H1 (cell line): Measurements from ENCODE around the gene RCAN3. TPM values are rescaled to one million over a fixed set of nuclear protein-coding genes. Genes with fewer than 3 reads are reported as not detected.

Experiments
- CTCF ChIA-PET: fragments of 300-600 bp; sonication (Branson Sonifier 250); formaldehyde crosslinking; loops from one replicate; lab custom pipeline; 2021; ENCODE audit not compliant: partially characterized antibody; lab: Charles Lee
- POLR2A ChIA-PET: fragments of 300-600 bp; sonication (Branson Sonifier 250); formaldehyde crosslinking; loops from one replicate; lab custom pipeline; 2021; ENCODE audit warnings: inconsistent platforms; ENCODE audit not compliant: partially characterized antibody; lab: Charles Lee
- DNase-seq, 2 experiments: peaks; one replicate each; pipeline versions ENCODE4 v3.0.0 to v3.0.0-alpha.2; 2010 to 2022; ENCODE audit warnings: low spot score in 2 of 2, low read depth in 1 of 2, mixed read lengths in 1 of 2
- FAIRE-seq: peaks from 2 replicates; lab custom pipeline; 2011; peaks lifted over from hg19 to GRCh38; lab: Jason Lieb, UNC
- H2AFZ ChIP-seq: 2 replicates; pipeline ENCODE4 v1.8.1; 2012; ENCODE audit warnings: low read length, inconsistent platforms
- H2AK5ac ChIP-seq: 2 replicates; pipeline ENCODE4 v1.6.1; 2013; ENCODE audit warnings: low read depth, low read length
- H2BK120ac ChIP-seq: replicated peaks from 2 replicates; pipeline ENCODE3; 2013; ENCODE audit warnings: low read depth, low read length, inconsistent platforms
- H2BK12ac ChIP-seq: 2 replicates; pipeline ENCODE4 v1.6.1; 2013; ENCODE audit warnings: low read depth, low read length
- H2BK15ac ChIP-seq: 2 replicates; pipeline ENCODE4 v1.6.1; 2013; ENCODE audit warnings: low read length
- H2BK20ac ChIP-seq: 2 replicates; pipeline ENCODE4 v1.6.1; 2013; ENCODE audit warnings: low read length
- H2BK5ac ChIP-seq: 2 replicates; pipeline ENCODE4 v1.6.1; 2013; ENCODE audit warnings: low read depth, low read length
- H3K14ac ChIP-seq: 2 replicates; pipeline ENCODE4 v1.6.1; 2013; ENCODE audit warnings: inconsistent platforms; ENCODE audit not compliant: insufficient read length
- H3K18ac ChIP-seq: 2 replicates; pipeline ENCODE4 v1.6.1; 2013; ENCODE audit warnings: low read length; ENCODE audit errors: extremely low read depth
- H3K23ac ChIP-seq: 2 replicates; pipeline ENCODE4 v1.6.1; 2013; ENCODE audit warnings: inconsistent platforms; ENCODE audit not compliant: insufficient read length
- H3K23me2 ChIP-seq: 2 replicates; pipeline ENCODE4 v1.6.1; 2013; ENCODE audit warnings: low read depth, low read length
- H3K27ac ChIP-seq: 2 replicates; pipeline ENCODE4 v1.6.1; 2011; ENCODE audit warnings: low read depth, low read length, inconsistent platforms
- H3K27me3 ChIP-seq, 4 experiments: replicated peaks in 1 of 4; 1 replicate in 1 of 4; 2 replicates in 3 of 4; pipeline versions ENCODE4 v1.6.1 to v1.8.1; 2011 to 2013; ENCODE audit warnings: low read length in 3 of 4, mild to moderate bottlenecking in 3 of 4, inconsistent platforms in 2 of 4, mixed read lengths in 2 of 4, moderate library complexity in 1 of 4; ENCODE audit not compliant: control insufficient read depth in 3 of 4, insufficient read depth in 3 of 4; ENCODE audit errors: extremely low read depth in 1 of 4
- H3K36me3 ChIP-seq, 4 experiments: 2 replicates each; pipeline versions ENCODE4 v1.6.1 to v1.8.1; 2011 to 2013; ENCODE audit warnings: mild to moderate bottlenecking in 4 of 4, low read length in 3 of 4, moderate library complexity in 2 of 4, control low read depth in 1 of 4, inconsistent platforms in 1 of 4; ENCODE audit not compliant: insufficient read depth in 4 of 4, control insufficient read depth in 2 of 4
- H3K4ac ChIP-seq: replicated peaks from 2 replicates; pipeline ENCODE3; 2013; ENCODE audit warnings: low read length, low read depth, mixed read lengths, inconsistent platforms; ENCODE audit not compliant: insufficient read length
- H3K4me1 ChIP-seq, 4 experiments: replicated peaks in 1 of 4; 1 replicate in 1 of 4; 2 replicates in 3 of 4; pipeline versions ENCODE4 v1.6.1 to v1.8.1; 2011 to 2013; ENCODE audit warnings: low read length in 3 of 4, inconsistent platforms in 2 of 4, mixed read lengths in 1 of 4; ENCODE audit not compliant: insufficient read depth in 4 of 4, control insufficient read depth in 3 of 4
- H3K4me2 ChIP-seq, 2 experiments: 2 replicates each; pipeline versions ENCODE4 v1.6.1 to v1.8.1; 2011 to 2013; ENCODE audit warnings: low read depth in 2 of 2, low read length in 2 of 2, control low read depth in 1 of 2, inconsistent platforms in 1 of 2, mild to moderate bottlenecking in 1 of 2; ENCODE audit not compliant: insufficient read depth in 1 of 2
- H3K4me3 ChIP-seq, 4 experiments: fragments of 200-600, 300-600 bp in 1 of 4; sonication (generic), shearing (Covaris generic), sonication (Bioruptor Twin) in 1 of 4; 2 replicates each; pipeline versions ENCODE4 v1.5.1 to v1.8.1; 2011 to 2016; ENCODE audit warnings: low read length in 4 of 4, low read depth in 3 of 4, control low read depth in 2 of 4, inconsistent platforms in 2 of 4, mild to moderate bottlenecking in 2 of 4, mixed read lengths in 1 of 4, moderate library complexity in 1 of 4; ENCODE audit not compliant: insufficient read depth in 2 of 4; ENCODE audit errors: extremely low read depth in 1 of 4
- H3K56ac ChIP-seq: replicated peaks from 2 replicates; pipeline ENCODE3; 2013; ENCODE audit warnings: low read depth, mild to moderate bottlenecking, mixed read lengths, low read length, inconsistent platforms; ENCODE audit not compliant: insufficient read length
- H3K79me1 ChIP-seq: 2 replicates; pipeline ENCODE4 v1.6.1; 2013; ENCODE audit warnings: low read depth, low read length, control low read depth
- H3K79me2 ChIP-seq, 2 experiments: 2 replicates each; pipeline versions ENCODE4 v1.6.1 to v1.8.1; 2012 to 2013; ENCODE audit warnings: low read length in 2 of 2, mild to moderate bottlenecking in 2 of 2, inconsistent platforms in 1 of 2; ENCODE audit not compliant: insufficient read depth in 2 of 2, control insufficient read depth in 1 of 2
- H3K9ac ChIP-seq, 4 experiments: replicated peaks in 1 of 4; 1 replicate in 1 of 4; 2 replicates in 3 of 4; pipeline versions ENCODE4 v1.6.1 to v1.8.1; 2011 to 2013; ENCODE audit warnings: low read depth in 3 of 4, low read length in 3 of 4, control low read depth in 2 of 4, mild to moderate bottlenecking in 2 of 4, moderate library complexity in 2 of 4, inconsistent platforms in 1 of 4; ENCODE audit errors: extremely low read depth in 1 of 4
- H3K9me3 ChIP-seq, 2 experiments: 2 replicates each; pipeline versions ENCODE4 v1.6.1 to v1.8.1; 2012 to 2013; ENCODE audit warnings: mild to moderate bottlenecking in 2 of 2, moderate library complexity in 2 of 2, control low read depth in 1 of 2, inconsistent platforms in 1 of 2, low read depth in 1 of 2, low read length in 1 of 2, mixed read lengths in 1 of 2; ENCODE audit not compliant: insufficient read depth in 2 of 2
- H4K20me1 ChIP-seq, 2 experiments: replicated peaks in 1 of 2; 2 replicates each; pipeline versions ENCODE3 to v1.8.1; 2011 to 2013; ENCODE audit warnings: inconsistent platforms in 2 of 2, low read length in 2 of 2, mild to moderate bottlenecking in 1 of 2; ENCODE audit not compliant: insufficient read depth in 2 of 2, control insufficient read depth in 1 of 2
- H4K5ac ChIP-seq: 2 replicates; pipeline ENCODE4 v1.6.1; 2013; ENCODE audit warnings: low read length, low read depth, mixed read lengths, inconsistent platforms; ENCODE audit not compliant: insufficient read length
- H4K8ac ChIP-seq: 2 replicates; pipeline ENCODE4 v1.8.0; 2013; ENCODE audit warnings: mild to moderate bottlenecking, moderate library complexity, low read length, inconsistent platforms; ENCODE audit not compliant: insufficient read depth; ENCODE audit errors: extremely low read depth
- H4K91ac ChIP-seq: replicated peaks from 2 replicates; pipeline ENCODE3; 2013; ENCODE audit warnings: low read length, mixed read lengths, inconsistent platforms; ENCODE audit not compliant: insufficient read length
- GTF2F1 ChIP-seq: IDR thresholded peaks from 2 replicates; pipeline ENCODE4 v1.6.1; 2012; ENCODE audit warnings: low read depth, low read length, improper control_type of control experiment, borderline replicate concordance
- RXRA ChIP-seq: IDR thresholded peaks from 2 replicates; pipeline ENCODE4 v1.6.1; 2011; ENCODE audit warnings: low read depth, mild to moderate bottlenecking, low read length, moderate library complexity; ENCODE audit not compliant: insufficient read depth
- whole genome bisulfite sequencing, 2 experiments: shearing (Covaris generic) in 1 of 2; methylation state at CpG; one replicate each; pipeline versions ENCODE4 v1.1.6 to v1.1.7; 2013 to 2015; ENCODE audit warnings: low lambda C conversion rate in 2 of 2, mixed read lengths in 2 of 2, inconsistent platforms in 1 of 2, low coverage in 1 of 2, missing lambda C conversion rate in 1 of 2; ENCODE audit not compliant: insufficient replicate concordance in 2 of 2, insufficient coverage in 1 of 2, insufficient read length in 1 of 2; ENCODE audit errors: extremely low coverage in 1 of 2, missing lambda C conversion rate in 1 of 2; 5-methylcytosine and 5-hydroxymethylcytosine counted together
- polyA plus RNA-seq, 7 experiments: library from polyadenylated mRNA; depleted of rRNA in 3 of 7; stranded (reverse) in 5 of 7; unstranded in 2 of 7; fragments of >200 nt in 5 of 7; fragments of 200-250 nt in 2 of 7; gene quantifications; 1 replicate in 5 of 7; 2 replicates in 1 of 7; 4 replicates in 1 of 7; pipeline versions ENCODE4 v1.2.1 to v1.2.3, GENCODE V29; 2011 to 2013; ENCODE audit warnings: missing spikeins in 2 of 7, mixed read lengths in 2 of 7
- total RNA-seq: library from RNA; stranded (reverse); fragmentation: NEBNext Ultra II Directional; extraction: Animal tissue kit (Norgen Biotek cat#: 25700); gene quantifications from 2 replicates; pipeline ENCODE4 v1.2.1, GENCODE V29; 2021

RCAN3 gene
- total and polyA plus RNA-seq, 2 of the 8 experiments (the other 6 are each of a cell fraction or from before 2014, with no cell fraction given): 5.6 to 16.6 TPM

DNA sequence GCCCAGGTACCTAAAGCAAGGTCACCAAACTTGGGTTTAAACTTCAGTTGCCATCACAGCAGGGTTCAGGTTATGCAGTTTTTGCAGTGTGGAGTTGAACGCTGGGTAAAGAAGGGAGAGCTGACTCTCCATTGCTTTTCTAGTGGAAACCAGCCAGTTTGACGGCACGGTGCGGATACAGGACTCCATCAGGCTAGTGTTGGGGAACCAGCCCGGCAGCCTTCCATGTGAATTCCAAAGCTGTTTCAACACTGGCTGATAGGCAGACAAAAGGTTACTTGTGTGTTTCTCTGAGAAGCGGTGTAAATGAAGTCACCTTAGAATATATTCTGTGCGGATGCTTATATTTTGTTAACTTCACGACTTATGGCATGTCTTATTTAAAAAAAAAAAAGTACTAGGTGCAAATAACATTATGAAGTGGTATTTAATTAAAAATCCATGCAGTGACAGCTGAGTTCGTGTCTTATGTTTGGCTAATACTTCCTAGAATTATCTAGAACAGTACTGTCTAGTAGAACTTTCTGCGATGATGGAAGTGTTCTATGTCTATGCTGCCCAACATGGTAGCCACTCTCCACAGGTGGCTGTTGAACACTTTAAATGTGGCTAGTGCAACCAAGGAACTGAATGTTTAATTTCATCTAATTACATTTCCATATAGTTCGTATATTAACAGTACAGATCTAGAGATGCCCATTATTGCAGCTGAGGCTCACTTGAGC is 29.9 kb upstream of the RCAN3 start:
- Histone ChIP-seq H3K9ac (no peak overlapping the region), H3K14ac (no peak overlapping the region), H3K79me1 (no peaks in the 10 kb centered on the region), H3K36me3 (no peaks in the 10 kb centered on the region), H2AK5ac (no peak overlapping the region), H3K4me2 (no peak overlapping the region), H3K23ac (no peak overlapping the region), H3K79me2 (no peaks in the 10 kb centered on the region), H3K4me3 (no peak overlapping the region), H3K56ac (no peak overlapping the region), H4K20me1 (no peaks in the 10 kb centered on the region), H3K4me1 (no peaks in the 10 kb centered on the region), H2BK15ac (no peak overlapping the region), H3K23me2 (no peaks in the 10 kb centered on the region), H2BK5ac (no peak overlapping the region), H3K9me3 (peaks cover 0 to 3% of the 10 kb centered on the region in 2 experiments; a peak in 1 of 4 replicates), H3K4ac (no peak overlapping the region), H2AFZ (no peak overlapping the region), H2BK20ac (no peak overlapping the region), H4K91ac (no peak overlapping the region), H2BK12ac (no peak overlapping the region), H4K8ac (no peak overlapping the region), H3K18ac (no peak overlapping the region), H2BK120ac (no peak overlapping the region), H3K27ac (no peak overlapping the region), H4K5ac (no peak overlapping the region), H3K27me3 (no peaks in the 10 kb centered on the region)
- CTCF ChIA-PET: interaction anchor here (0.6 to 2.6 kb wide), 5 partner anchors 11 to 164 kb away, joined by 3 to 9 read pairs (median 3); no protein-coding TSS in a partner anchor
- WGBS, 2 experiments: 91% methylated on average over 11 of the region's 11 CpGs; no CpG with 5 or more reads in 1 of the 2 experiments
- TF ChIP-seq GTF2F1: no peak
- TF ChIP-seq RXRA: no peak
- DNase-seq (no peak), FAIRE-seq (no peak)
- POLR2A ChIA-PET: interaction anchor here (0.5 to 1.3 kb wide), 4 partner anchors 9 to 238 kb away, joined by 3 to 5 read pairs (median 4); no protein-coding TSS in a partner anchor
